ENCODE measurements around the gene HCFC1. TPM values are rescaled to one million over a fixed set of nuclear protein-coding genes. Genes with fewer than 3 reads are reported as not detected.

The HCFC1 gene
- total RNA-seq, 1 donor from 2014 or later, result 84.0 TPM

GRCh38 chrX:153974003-153974725, 2.5 kb upstream of the HCFC1 start:
- peaks cover 7% of the 10 kb centered on the region for H3K9me3 Mint-ChIP-seq (ENCODE audit: unreplicated experiment)
- peak overlapping the region; percentile 99 for H3K27ac Mint-ChIP-seq (ENCODE audit: unreplicated experiment)
- TF ChIP-seq, protein P1, sequence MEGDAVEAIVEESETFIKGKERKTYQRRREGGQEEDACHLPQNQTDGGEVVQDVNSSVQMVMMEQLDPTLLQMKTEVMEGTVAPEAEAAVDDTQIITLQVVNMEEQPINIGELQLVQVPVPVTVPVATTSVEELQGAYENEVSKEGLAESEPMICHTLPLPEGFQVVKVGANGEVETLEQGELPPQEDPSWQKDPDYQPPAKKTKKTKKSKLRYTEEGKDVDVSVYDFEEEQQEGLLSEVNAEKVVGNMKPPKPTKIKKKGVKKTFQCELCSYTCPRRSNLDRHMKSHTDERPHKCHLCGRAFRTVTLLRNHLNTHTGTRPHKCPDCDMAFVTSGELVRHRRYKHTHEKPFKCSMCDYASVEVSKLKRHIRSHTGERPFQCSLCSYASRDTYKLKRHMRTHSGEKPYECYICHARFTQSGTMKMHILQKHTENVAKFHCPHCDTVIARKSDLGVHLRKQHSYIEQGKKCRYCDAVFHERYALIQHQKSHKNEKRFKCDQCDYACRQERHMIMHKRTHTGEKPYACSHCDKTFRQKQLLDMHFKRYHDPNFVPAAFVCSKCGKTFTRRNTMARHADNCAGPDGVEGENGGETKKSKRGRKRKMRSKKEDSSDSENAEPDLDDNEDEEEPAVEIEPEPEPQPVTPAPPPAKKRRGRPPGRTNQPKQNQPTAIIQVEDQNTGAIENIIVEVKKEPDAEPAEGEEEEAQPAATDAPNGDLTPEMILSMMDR (IDR thresholded peaks at IDR 0.05; ENCODE audit: partially characterized antibody, unreplicated experiment), result no peak
- H3K36me3 Mint-ChIP-seq (ENCODE audit: unreplicated experiment), result no peaks in the 10 kb centered on the region
- no peak for DNase-seq
- peak overlapping the region; percentile 52 for H3K4me3 Mint-ChIP-seq (ENCODE audit: unreplicated experiment)
- peaks cover 7% of the 10 kb centered on the region for H3K27me3 Mint-ChIP-seq (ENCODE audit: unreplicated experiment)
- peaks cover 1% of the 10 kb centered on the region for H3K4me1 Mint-ChIP-seq (ENCODE audit: low read depth, unreplicated experiment)

GRCh38 chrX:153973127-153974002, 1.7 kb upstream of the HCFC1 start:
- no peak for DNase-seq

GRCh38 chrX:153972368-153973126, 929 bp upstream of the HCFC1 start, which contains the start of gene TMEM187:
Gene TMEM187, plus strand, starts transcription at chrX:153972754. Its CDS starts 9,309 bp downstream, at chrX:153982063.
- TF ChIP-seq, protein P1 (IDR thresholded peaks at IDR 0.05; ENCODE audit: partially characterized antibody, unreplicated experiment), result no peak
- H3K4me1 Mint-ChIP-seq (ENCODE audit: low read depth, unreplicated experiment), result peaks cover 7% of the 10 kb centered on the region
- H3K27me3 Mint-ChIP-seq (ENCODE audit: unreplicated experiment), result peaks cover 7% of the 10 kb centered on the region
- DNase-seq, result peak; percentile 87
- no peaks in the 10 kb centered on the region for H3K36me3 Mint-ChIP-seq (ENCODE audit: unreplicated experiment)
- H3K4me3 Mint-ChIP-seq (ENCODE audit: unreplicated experiment), result peak within 1 kb of the TSS; percentile 100
- H3K27ac Mint-ChIP-seq (ENCODE audit: unreplicated experiment), result peak within 1 kb of the TSS; percentile 100
- H3K9me3 Mint-ChIP-seq (ENCODE audit: unreplicated experiment), result peaks cover 7% of the 10 kb centered on the region

More at GRCh38 chrX:153973127-153974002, 1.7 kb upstream of the HCFC1 start:
- Mint-ChIP-seq H3K27me3 (ENCODE audit: unreplicated experiment) (peaks cover 7% of the 10 kb centered on the region), H3K36me3 (ENCODE audit: unreplicated experiment) (no peaks in the 10 kb centered on the region), H3K9me3 (ENCODE audit: unreplicated experiment) (peaks cover 7% of the 10 kb centered on the region), H3K4me1 (ENCODE audit: low read depth, unreplicated experiment) (peaks cover 1% of the 10 kb centered on the region), H3K4me3 (ENCODE audit: unreplicated experiment) (peak overlapping the region; percentile 88), H3K27ac (ENCODE audit: unreplicated experiment) (peak overlapping the region; percentile 99)
- TF ChIP-seq, protein P1 (IDR thresholded peaks at IDR 0.05; ENCODE audit: partially characterized antibody, unreplicated experiment), result no peak

DNA sequence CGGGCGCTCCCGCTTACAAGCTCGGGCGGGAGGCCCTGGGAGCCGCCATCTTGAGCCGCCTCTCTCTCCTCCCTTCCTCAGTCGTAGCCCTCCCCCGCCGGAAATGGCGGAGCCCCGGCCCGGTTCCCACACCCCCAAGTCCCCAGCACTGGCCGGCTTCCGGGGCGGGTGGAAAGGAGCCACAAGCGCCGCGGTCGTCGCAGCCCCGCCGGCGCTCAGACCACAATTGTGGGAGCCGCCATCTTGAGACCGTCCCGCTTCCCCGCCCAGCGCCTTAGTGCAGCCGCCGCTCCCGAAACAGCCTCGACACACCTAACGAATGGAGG, 531 bp downstream of the HCFC1 start:
- H3K27me3 Mint-ChIP-seq (ENCODE audit: unreplicated experiment), result peaks cover 7% of the 10 kb centered on the region
- peaks cover 18% of the 10 kb centered on the region for H3K4me1 Mint-ChIP-seq (ENCODE audit: low read depth, unreplicated experiment)
- H3K4me3 Mint-ChIP-seq (ENCODE audit: unreplicated experiment), result peak overlapping the region; percentile 100
- peaks cover 7% of the 10 kb centered on the region for H3K9me3 Mint-ChIP-seq (ENCODE audit: unreplicated experiment)
- DNase-seq, result peak; percentile 80
- peak overlapping the region; percentile 100 for H3K27ac Mint-ChIP-seq (ENCODE audit: unreplicated experiment)
- no peaks in the 10 kb centered on the region for H3K36me3 Mint-ChIP-seq (ENCODE audit: unreplicated experiment)
- TF ChIP-seq, protein P1 (IDR thresholded peaks at IDR 0.05; ENCODE audit: partially characterized antibody, unreplicated experiment), result no peak

Data from glutamatergic neuron (in vitro differentiated cells).